MM.1S (cell line): ENCODE measurements around the gene ZSWIM4.

Experiments
- DNase-seq: peaks from one replicate; pipeline ENCODE4 v3.0.0-alpha.2; 2015
- H2AFZ ChIP-seq: fragments of 300-600 bp; sonication (generic); 2 replicates; pipeline ENCODE4 v1.6.0; 2016; ENCODE audit warnings: antibody characterized with exemption, low read length
- H3F3A ChIP-seq: fragments of 300-600 bp; sonication (generic); 2 replicates; pipeline ENCODE4 v1.6.1; 2016; ENCODE audit warnings: mild to moderate bottlenecking, antibody characterized with exemption, low read length, moderate library complexity, mixed read lengths; ENCODE audit not compliant: insufficient read depth
- H3K27ac ChIP-seq: fragments of 300-600 bp; sonication (generic); 2 replicates; pipeline ENCODE4 v1.5.1; 2016; ENCODE audit warnings: mild to moderate bottlenecking, low read length
- H3K27me3 ChIP-seq: fragments of 300-600 bp; sonication (generic); replicated peaks from 2 replicates; pipeline ENCODE4 v1.6.0; 2016; ENCODE audit warnings: low read length; ENCODE audit not compliant: insufficient read depth
- H3K36me3 ChIP-seq: fragments of 300-600 bp; sonication (generic); replicated peaks from 2 replicates; pipeline ENCODE4 v1.6.1; 2016; ENCODE audit warnings: mild to moderate bottlenecking, low read length, mixed read lengths; ENCODE audit not compliant: insufficient read depth
- H3K4me1 ChIP-seq: fragments of 300-600 bp; sonication (generic); 2 replicates; pipeline ENCODE4 v1.6.1; 2016; ENCODE audit warnings: low read length, mixed read lengths
- H3K4me2 ChIP-seq: fragments of 300-600 bp; sonication (generic); 2 replicates; pipeline ENCODE4 v1.6.0; 2016; ENCODE audit warnings: low read depth, low read length
- H3K4me3 ChIP-seq: fragments of 300-600 bp; sonication (generic); 2 replicates; pipeline ENCODE4 v1.5.1; 2016; ENCODE audit warnings: low read length, mixed read lengths
- H3K79me2 ChIP-seq: fragments of 300-600 bp; sonication (generic); 2 replicates; pipeline ENCODE4 v1.6.1; 2016; ENCODE audit warnings: mixed run types, low read length, mixed read lengths
- H3K9ac ChIP-seq: fragments of 300-600 bp; sonication (generic); 2 replicates; pipeline ENCODE4 v1.6.1; 2016; ENCODE audit warnings: low read length, mixed read lengths
- H3K9me2 ChIP-seq: fragments of 300-600 bp; sonication (generic); replicated peaks from 2 replicates; pipeline ENCODE4 v1.6.1; 2016; ENCODE audit warnings: mild to moderate bottlenecking, low read length, mixed read lengths; ENCODE audit not compliant: insufficient read depth
- H3K9me3 ChIP-seq: fragments of 300-600 bp; sonication (generic); replicated peaks from 2 replicates; pipeline ENCODE4 v1.6.1; 2016; ENCODE audit warnings: mild to moderate bottlenecking, low read length, mixed read lengths; ENCODE audit not compliant: insufficient read depth
- H4K20me1 ChIP-seq: fragments of 300-600 bp; sonication (generic); 2 replicates; pipeline ENCODE4 v1.6.1; 2016; ENCODE audit warnings: mild to moderate bottlenecking, low read length, moderate library complexity, mixed read lengths; ENCODE audit not compliant: insufficient read depth
- CTCF ChIP-seq: fragments of 300-600 bp; sonication (generic); IDR thresholded peaks from 2 replicates; pipeline ENCODE4 v1.5.1; 2016; ENCODE audit warnings: antibody characterized with exemption, low read length, mixed read lengths
- EZH2 ChIP-seq: fragments of 300-600 bp; sonication (generic); optimal IDR thresholded peaks from 2 replicates; pipeline ENCODE3; 2017; ENCODE audit warnings: low read depth, mild to moderate bottlenecking, antibody characterized with exemption, low read length, mixed read lengths
- EZH2phosphoT487 ChIP-seq: fragments of 300-600 bp; sonication (generic); IDR thresholded peaks from 2 replicates; pipeline ENCODE4 v1.6.1; 2018; ENCODE audit warnings: antibody characterized with exemption, low read length

The ZSWIM4 gene

GRCh38 chr19:13794398-13794756 is 866 bp upstream of the ZSWIM4 start:
- Histone ChIP-seq H3K27ac (no peak overlapping the region), H3K9ac (peak overlapping the region; percentile 64; the same call in 1 of the 2 replicates), H3K36me3 (no peaks in the 10 kb centered on the region), H3K27me3 (no peaks in the 10 kb centered on the region; the same call in 1 of the 2 replicates), H3K9me3 (no peaks in the 10 kb centered on the region), H4K20me1 (no peaks in the 10 kb centered on the region), H3F3A (no peaks in the 10 kb centered on the region), H3K79me2 (no peaks in the 10 kb centered on the region), H3K4me2 (peak overlapping the region; percentile 75), H2AFZ (peak overlapping the region; percentile 100), H3K4me3 (peak overlapping the region; percentile 92), H3K4me1 (0 out of 2 replicates have a peak, but pooled peaks cover 5% of the 10 kb centered on the region), H3K9me2 (no peaks in the 10 kb centered on the region)
- DNase-seq: no peak
- no peak for TF ChIP-seq EZH2phosphoT487
- no peak for TF ChIP-seq CTCF
- TF ChIP-seq EZH2: no peak

GRCh38 chr19:13795595-13796300 is 505 bp downstream of the ZSWIM4 start:
- Histone ChIP-seq H3K27me3 (no peaks in the 10 kb centered on the region), H3K79me2 (no peaks in the 10 kb centered on the region), H3K4me3 (peak overlapping the region; percentile 62), H3K4me2 (peak overlapping the region; percentile 63), H3F3A (no peaks in the 10 kb centered on the region), H3K36me3 (no peaks in the 10 kb centered on the region), H3K27ac (no peak overlapping the region), H3K4me1 (0 out of 2 replicates have a peak, but pooled peaks cover 5% of the 10 kb centered on the region), H3K9ac (peak overlapping the region; percentile 49; the same call in 1 of the 2 replicates), H3K9me2 (no peaks in the 10 kb centered on the region), H3K9me3 (no peaks in the 10 kb centered on the region), H4K20me1 (no peaks in the 10 kb centered on the region), H2AFZ (peak overlapping the region; percentile 76; the same call in 1 of the 2 replicates)
- no peak for DNase-seq
- TF ChIP-seq EZH2 (no peak), EZH2phosphoT487 (no peak), CTCF (no peak)

GRCh38 chr19:13796301-13797057 is 1.2 kb downstream of the ZSWIM4 start:
- H3K9me3 ChIP-seq: no peaks in the 10 kb centered on the region
- peak overlapping the region; percentile 63 for H3K4me2 ChIP-seq
- TF ChIP-seq EZH2phosphoT487 (no peak), EZH2 (no peak), CTCF (no peak)
- H3K9me2 ChIP-seq: no peaks in the 10 kb centered on the region
- H4K20me1 ChIP-seq: no peaks in the 10 kb centered on the region
- H3K27ac ChIP-seq: no peak overlapping the region
- H3K36me3 ChIP-seq: no peaks in the 10 kb centered on the region
- peak overlapping the region; percentile 62; the same call in 1 of the 2 replicates for H3K4me3 ChIP-seq
- no peak for DNase-seq
- no peaks in the 10 kb centered on the region for H3K27me3 ChIP-seq
- H2AFZ ChIP-seq: 0 out of 2 replicates have a peak overlapping the region, but pooled peaks have one; percentile 76
- H3F3A ChIP-seq: no peaks in the 10 kb centered on the region
- H3K4me1 ChIP-seq: 0 out of 2 replicates have a peak, but pooled peaks cover 5% of the 10 kb centered on the region
- no peaks in the 10 kb centered on the region for H3K79me2 ChIP-seq
- peak overlapping the region; percentile 49; the same call in 1 of the 2 replicates for H3K9ac ChIP-seq
